Measurements from ENCODE around the gene TIFAB.

TIFAB gene

GRCh38 chr5:135487839-135488514 is 35.8 kb upstream of the TIFAB start:
- TF ChIP-seq POLR2A (IDR thresholded peaks at IDR 0.05; ENCODE audit: low read depth, low read length): no peak
- DNase-seq (ENCODE audit: insufficient read length, low spot score) (no peak), FAIRE-seq (no peak)

GRCh38 chr5:135487037-135487395 is 34.9 kb upstream of the TIFAB start:
- no peak for TF ChIP-seq POLR2A (IDR thresholded peaks at IDR 0.05; ENCODE audit: low read depth, low read length)
- DNase-seq (ENCODE audit: insufficient read length, low spot score) (no peak), FAIRE-seq (no peak)

GRCh38 chr5:135486131-135487036 is 34.2 kb upstream of the TIFAB start:
- FAIRE-seq (no peak), DNase-seq (ENCODE audit: insufficient read length, low spot score) (no peak)
- no peak for TF ChIP-seq POLR2A (IDR thresholded peaks at IDR 0.05; ENCODE audit: low read depth, low read length)

GRCh38 chr5:135484674-135485086 is 32.5 kb upstream of the TIFAB start:
- DNase-seq (ENCODE audit: insufficient read length, low spot score) (no peak), FAIRE-seq (no peak)
- TF ChIP-seq POLR2A (IDR thresholded peaks at IDR 0.05; ENCODE audit: low read depth, low read length): no peak

- no peak for TF ChIP-seq POLR2A (IDR thresholded peaks at IDR 0.05; ENCODE audit: low read depth, low read length)
- DNase-seq (ENCODE audit: insufficient read length, low spot score) (no peak), FAIRE-seq (no peak)
Measured at GRCh38 chr5:135483254-135483653, 31.1 kb upstream of the TIFAB start.

- no peak for TF ChIP-seq POLR2A (IDR thresholded peaks at IDR 0.05; ENCODE audit: low read depth, low read length)
- FAIRE-seq (no peak), DNase-seq (ENCODE audit: insufficient read length, low spot score) (no peak)
Measured at GRCh38 chr5:135482381-135482933, 30.3 kb upstream of the TIFAB start.

GRCh38 chr5:135481909-135482311 is 29.8 kb upstream of the TIFAB start:
- no peak for TF ChIP-seq POLR2A (IDR thresholded peaks at IDR 0.05; ENCODE audit: low read depth, low read length)
- DNase-seq (ENCODE audit: insufficient read length, low spot score) (no peak), FAIRE-seq (no peak)

- FAIRE-seq: no peak
- TF ChIP-seq POLR2A (IDR thresholded peaks at IDR 0.05; ENCODE audit: low read depth, low read length): no peak
- DNase-seq (ENCODE audit: insufficient read length, low spot score): no peak
Measured at GRCh38 chr5:135481387-135481786, 29.2 kb upstream of the TIFAB start.

GRCh38 chr5:135480511-135480910 is 28.4 kb upstream of the TIFAB start:
- FAIRE-seq: no peak
- DNase-seq (ENCODE audit: insufficient read length, low spot score): no peak
- TF ChIP-seq POLR2A (IDR thresholded peaks at IDR 0.05; ENCODE audit: low read depth, low read length): no peak

GRCh38 chr5:135478938-135479337 is 26.8 kb upstream of the TIFAB start:
- DNase-seq (ENCODE audit: insufficient read length, low spot score) (no peak), FAIRE-seq (no peak)
- TF ChIP-seq POLR2A (IDR thresholded peaks at IDR 0.05; ENCODE audit: low read depth, low read length): no peak

- DNase-seq (ENCODE audit: insufficient read length, low spot score) (no peak), FAIRE-seq (no peak)
- TF ChIP-seq POLR2A (IDR thresholded peaks at IDR 0.05; ENCODE audit: low read depth, low read length): no peak
Measured at GRCh38 chr5:135477613-135478066, 25.5 kb upstream of the TIFAB start.

GRCh38 chr5:135476615-135477581 is 24.7 kb upstream of the TIFAB start:
- no peak for TF ChIP-seq POLR2A (IDR thresholded peaks at IDR 0.05; ENCODE audit: low read depth, low read length)
- DNase-seq (ENCODE audit: insufficient read length, low spot score): no peak
- FAIRE-seq: no peak

- FAIRE-seq: no peak
- no peak for DNase-seq (ENCODE audit: insufficient read length, low spot score)
- TF ChIP-seq POLR2A (IDR thresholded peaks at IDR 0.05; ENCODE audit: low read depth, low read length): no peak
Measured at GRCh38 chr5:135473956-135474670, 22.0 kb upstream of the TIFAB start.

Data from H54 (cell line).